ENCODE measurements around the gene SNRPD2.

Gene SNRPD2

DNA sequence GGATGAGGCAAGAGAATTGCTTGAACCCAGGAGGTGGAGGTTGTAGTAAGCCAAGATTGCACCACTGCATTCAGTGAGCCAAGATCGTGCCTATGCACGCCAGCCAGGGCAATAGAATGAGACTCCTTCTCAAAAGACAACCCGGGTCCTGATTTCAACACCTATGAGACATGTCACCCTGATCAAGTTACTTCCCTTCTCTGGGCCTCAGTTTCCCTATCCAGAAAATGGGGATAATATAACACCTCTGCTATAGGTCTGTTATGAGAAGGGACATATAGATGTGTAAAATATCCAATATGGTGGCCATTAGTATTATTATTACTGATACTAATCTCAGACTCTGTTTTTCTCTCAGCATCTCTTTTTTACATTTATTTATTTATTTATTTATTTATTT is 36.7 kb downstream of the SNRPD2 start:
- DNase-seq, result no peak

DNA sequence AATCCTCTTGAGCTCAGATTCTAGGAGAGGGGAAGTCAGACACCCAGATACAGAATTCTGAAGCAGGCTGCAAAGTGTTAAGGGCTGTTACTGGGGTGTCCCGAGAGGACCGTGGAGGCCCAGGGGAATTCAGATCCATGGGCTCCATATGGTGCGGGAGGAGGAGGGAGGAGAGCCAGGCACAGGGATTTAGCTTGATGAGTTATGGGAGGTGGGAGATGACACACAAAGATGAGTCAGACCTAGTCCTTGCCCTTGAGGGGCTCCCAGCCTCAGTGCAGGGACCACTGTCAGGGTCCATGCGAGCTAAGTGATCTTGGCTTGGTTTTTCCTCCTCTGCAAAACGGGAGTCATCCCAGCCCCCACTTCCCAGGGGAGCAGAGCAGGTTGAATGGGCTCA is 38.1 kb downstream of the SNRPD2 start:
- DNase-seq, result no peak

DNA sequence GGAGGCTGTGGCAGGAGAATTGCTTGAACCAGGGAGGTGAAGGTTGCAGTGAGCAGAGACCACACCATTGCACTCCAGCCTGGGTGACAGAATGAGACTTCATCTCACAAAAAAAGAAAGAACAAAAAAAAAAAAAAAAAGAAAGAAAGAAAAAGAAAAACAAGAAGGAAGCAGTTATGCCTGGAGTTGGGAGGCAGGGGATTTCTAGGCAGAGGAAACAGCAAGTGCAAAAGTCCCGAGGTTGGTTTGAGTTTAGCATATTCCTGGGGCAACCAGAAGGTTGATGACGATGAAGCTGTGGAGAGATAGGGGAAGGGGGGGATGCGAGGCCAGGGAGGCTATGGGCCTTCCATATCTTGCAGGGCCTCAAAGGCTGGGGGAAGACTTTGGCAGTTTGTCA is 41.0 kb downstream of the SNRPD2 start:
- DNase-seq, result no peak

DNA sequence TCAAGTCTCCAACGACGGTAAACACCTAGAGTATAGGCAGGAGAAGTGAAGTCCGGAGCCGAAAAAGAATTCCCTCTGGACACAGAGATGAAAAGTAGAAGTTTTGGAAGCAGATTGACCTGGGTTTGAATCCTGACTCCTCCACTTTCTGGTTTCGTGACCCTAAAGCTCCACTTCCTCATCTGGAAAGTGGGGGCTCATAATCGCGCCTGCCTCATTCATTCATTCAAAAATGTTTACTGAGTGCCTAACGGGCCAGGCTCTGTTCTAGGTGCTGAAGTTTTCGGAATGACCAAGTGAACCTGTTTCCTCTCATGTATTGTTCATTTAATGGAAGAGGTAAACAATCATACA is 45.4 kb downstream of the SNRPD2 start:
- no peak for DNase-seq

DNA sequence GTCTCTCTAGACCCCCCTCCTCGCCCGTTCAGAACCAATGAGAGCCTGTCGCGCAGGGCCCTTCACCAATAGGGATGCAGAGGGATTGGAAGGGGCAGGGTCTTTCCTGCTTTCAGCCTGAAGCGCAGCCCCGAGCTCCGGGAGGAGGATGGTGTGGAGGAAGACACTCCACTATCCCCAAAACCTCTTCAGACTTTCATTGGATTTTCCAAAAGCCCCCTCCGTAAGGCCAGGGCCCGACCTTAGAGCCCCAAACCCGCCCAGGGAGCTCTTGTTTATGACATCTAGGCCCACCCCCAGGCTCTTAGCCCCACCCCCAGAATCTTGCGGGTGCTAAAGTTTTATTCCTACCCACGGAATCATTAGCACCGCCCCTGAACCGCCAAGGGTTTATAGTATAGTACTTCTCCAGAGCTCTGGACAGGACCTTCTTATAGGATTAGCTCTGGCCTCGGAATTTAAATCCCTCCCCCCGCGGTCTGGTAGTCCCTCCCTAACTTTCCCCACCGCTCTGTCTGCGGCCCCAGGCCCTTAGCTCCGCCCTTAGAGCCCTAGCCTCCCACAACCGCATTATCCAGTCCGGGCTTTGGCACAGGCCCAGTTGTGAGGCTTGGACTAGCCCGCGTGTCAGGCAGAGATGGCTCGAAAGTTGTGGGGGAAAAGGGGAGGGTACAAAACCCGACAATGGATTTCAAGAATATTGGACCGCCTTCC is 46.0 kb downstream of the SNRPD2 start:
- DNase-seq, result peak; percentile 89

DNA sequence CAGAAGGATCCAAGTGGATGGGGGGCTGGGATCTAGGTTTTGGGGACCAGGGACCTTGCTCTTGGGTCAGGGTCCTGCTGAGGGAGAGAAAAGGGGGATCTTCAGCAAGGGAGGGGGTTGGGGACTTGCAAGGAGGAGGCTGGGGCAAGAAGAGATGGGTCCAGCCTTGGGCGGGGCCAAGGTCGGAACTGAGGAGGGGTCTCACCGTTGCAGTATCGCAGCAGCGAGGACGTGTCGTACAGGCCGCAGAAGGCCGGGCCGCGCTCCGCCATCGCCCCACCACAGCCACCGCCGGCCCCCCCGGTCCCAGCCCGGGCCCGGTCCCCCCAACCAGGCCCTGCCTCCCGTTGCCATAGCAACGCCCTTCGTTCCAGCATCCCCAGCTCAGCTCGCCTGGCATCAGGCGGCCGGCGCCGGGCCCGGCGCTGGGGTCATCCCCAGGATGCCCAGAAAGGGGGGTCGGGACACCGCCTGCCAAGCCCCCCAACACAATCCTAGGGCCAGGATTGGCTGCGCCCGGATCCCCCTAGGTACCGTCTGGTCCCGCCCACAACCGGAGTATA is 46.6 kb downstream of the SNRPD2 start:
- DNase-seq, result no peak

DNA sequence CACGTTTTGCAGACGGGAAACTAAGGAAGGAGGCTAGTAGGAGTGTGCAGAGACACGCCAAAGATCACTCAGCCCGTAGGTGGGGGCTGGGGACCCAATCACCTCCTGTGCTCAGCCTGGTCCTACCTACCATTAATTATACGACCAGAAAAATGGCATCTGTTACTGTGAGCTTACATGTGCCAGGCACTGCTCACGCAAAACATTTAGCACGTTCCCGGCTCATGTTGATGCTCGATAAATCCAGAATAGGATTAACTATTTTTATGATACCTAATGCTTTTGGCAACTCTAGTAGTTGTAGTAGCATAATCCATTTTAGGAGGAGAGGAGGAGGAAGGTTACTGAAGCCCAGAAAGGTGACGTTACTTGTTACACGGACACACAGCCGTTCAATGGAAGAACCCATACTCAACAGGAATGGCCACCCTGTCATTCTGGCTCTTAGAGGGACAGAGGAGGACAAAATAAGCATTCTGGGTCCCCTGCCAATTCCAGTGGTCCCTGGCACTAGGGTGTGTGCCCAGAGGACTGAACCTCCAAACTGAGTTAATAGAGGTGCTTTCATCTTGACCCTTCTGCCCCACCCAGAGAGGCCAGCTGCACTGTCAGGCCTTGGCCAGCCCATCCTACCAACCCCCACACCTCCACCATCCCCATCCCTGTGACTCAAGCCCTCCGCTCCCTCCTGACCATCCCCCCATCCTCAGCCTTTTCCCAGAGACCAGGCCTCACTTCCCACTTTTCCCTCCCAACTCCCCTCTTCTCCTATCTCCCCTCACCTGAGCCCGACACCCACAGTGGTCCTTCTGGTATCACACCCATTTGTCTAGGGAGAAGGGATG is 47.6 kb downstream of the SNRPD2 start:
- no peak for DNase-seq

DNA sequence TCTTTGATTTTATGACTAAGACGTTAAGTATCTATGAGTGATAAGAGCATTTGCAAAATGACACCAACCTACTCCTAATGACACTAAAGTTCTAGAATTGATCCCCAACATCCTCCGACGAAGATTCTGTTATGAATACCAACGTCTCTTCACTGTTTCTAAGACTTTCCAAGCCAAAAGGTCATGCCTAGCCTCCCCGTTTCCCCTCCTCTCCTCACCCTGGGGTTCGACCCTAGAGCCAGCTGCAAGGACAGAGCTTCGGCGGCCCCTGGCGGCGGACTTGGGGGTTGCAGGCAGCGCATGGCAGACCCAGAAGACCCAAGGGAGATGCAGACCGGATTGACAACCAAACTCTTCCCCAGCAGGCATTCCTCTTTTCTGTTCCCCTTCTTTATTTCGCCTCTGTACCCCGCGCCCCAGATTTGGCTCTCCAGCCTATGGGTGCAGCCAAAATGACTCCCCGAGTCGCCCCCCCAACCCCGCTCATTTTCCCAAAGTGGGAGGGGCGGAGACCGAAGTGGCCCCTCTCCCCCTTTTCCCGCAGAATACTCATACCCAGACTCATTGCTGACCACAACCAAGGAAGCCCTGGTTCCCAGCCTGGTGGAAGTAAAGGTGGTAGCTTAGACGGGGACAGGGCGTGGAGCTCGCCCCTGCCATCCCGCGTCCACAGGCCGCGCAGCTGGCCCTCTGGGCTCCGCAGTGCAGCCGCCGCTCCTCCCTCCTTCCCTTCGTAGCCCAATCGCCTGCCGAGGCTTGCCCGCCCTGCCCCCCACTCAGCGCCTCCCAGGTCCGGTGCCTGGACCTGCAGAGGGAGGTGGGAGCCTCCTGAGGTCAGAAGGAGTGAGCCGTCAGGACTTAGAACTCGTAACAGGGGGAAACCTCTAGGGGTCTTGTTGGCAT is 48.5 kb downstream of the SNRPD2 start:
- peak; percentile 99 for DNase-seq

DNA sequence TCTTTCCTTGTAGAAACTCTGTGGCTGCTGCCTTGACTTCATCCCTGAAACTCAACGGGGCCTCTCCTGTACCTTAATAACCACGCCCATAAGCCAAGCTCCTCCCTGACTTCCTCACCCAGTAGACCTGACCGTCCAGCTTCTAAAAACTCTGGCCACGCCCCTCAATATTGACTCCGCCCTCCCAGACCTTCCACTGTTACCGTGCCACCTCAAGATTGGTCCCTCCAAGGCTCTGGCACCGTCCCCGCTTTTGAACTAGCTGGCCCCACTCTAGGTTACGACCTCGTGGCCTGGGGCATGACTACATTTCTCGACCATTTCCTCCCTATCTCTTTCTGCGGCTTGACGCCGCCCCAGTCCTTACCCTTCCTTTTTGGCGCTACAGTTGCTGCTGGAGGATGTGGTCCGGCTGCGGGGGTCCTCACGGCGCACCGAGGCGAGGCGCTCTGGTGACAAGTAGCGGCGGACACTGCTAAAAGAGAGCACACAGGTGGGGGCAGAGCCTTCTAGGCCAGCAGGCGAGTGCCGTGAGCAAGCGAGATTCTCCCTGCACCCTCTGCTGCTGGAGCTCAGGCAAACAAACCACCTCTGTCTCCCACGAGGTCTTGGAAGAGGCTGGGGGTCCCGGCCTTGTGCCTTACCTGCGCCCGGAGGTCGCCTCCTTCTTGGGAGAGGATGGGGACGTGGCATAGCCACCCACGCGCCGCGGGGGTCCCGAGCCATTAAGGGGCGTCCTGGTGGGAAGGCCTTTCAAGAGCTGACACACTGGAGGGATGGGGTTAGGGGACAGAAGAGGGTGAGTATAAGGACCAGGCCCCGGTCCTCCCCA is 50.3 kb downstream of the SNRPD2 start:
- DNase-seq, result peak; percentile 93

DNA sequence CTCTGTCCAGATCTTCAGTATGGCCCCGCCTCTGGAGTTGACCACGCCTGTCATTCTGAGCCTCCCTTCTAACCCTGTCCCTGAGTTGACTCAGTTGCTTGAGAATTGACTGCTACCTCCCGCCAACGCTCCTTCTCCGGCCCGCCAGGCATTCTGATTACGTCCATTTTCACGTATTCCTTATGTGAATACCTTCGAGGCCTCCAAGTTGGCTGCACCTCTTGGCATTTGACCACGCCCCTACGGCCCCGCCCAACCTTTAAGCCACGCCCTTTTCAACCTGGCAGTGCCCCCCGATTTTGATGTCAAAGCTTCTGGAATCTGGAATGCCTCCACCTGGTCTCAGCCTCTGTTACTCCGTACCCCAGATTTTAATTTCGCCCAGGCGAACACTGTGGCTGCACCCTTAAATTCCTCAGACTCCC is 50.9 kb downstream of the SNRPD2 start:
- DNase-seq, result peak; percentile 80 to 82

DNA sequence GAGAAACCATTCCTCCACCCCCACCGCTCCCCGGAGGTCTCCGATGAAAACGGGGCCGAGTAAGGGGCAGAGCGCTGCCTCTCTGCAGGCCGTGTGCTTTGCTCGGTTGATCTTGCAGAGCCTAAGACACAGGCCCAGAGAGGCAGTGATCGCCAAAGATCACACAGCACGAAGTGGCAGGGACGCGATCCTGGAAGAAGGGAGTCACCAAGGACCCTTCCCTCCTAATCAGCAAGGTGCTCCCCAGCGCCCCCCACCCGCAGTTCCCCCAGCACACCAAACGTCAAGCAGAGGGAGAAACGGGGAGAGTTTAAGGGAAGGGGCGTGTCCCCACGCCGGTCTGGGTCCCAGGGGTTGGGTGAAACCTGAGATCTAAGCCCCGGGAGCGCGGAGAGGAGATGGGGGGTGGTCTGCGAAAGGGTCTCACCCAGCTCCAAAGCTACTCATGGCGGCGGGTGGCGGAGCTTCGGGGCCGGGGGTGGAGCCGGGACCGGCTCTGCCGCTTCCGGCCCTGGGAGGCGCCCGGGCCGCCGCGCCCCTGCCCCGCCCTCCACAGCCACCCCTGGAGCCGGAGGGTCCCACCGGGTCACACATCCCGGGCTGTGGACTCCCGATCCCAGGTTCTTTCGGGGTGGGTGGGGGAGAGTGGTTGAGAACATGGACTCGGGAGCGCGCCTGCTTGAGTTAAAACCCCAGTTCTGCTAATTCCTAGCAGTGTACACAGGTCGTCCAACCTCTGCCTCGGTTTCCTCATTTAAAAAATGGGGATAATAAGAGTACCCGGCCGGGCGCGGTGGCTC is 52.6 kb downstream of the SNRPD2 start, which contains the start of gene EML2:
TSS of gene EML2 (minus strand) at position 468 of the 800 bp plus-strand sequence. CDS start at position 447, 21 bp downstream.
- DNase-seq, result peak; percentile 69 to 75

DNA sequence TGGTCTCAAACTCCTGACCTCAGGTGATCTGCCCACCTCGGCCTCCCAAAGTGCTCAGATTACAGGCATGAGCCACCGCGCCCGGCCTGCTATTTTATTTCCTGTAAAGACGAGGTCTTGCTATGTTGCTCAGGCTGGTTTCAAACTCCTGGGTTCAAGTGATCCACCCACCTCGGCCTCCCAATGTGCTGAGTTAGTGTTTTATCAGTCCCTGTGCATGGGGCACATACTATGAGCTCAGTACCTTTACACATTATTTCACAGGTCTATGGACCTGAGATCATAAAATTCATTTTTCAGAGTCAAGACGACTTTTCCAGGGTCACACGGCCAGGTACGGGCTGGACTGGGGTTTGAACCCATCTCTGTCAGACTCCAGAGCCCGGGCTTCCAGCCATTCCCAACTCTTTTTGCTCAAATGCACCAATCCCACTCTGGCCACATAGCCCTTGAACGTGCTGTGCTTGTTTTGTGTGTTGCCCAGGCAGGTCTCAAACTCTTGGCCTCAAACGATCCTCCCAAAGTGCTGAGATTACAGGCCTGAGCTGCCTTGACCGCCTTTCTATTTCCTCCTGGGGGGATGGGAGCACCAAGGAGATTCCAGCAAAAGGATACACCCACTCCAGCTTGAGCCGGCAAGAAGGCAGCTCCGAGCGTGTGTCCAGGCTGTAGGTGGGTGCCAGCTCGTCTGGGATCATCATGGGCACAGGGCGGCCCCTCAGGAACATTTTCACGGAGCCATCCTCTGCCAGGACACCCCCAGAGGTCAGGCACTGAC is 53.7 kb downstream of the SNRPD2 start:
- DNase-seq, result no peak
